GM21447 (cell line): ENCODE results near the gene C2orf69.

Experiments used
- ATAC-seq: cut with Tn5 transposase; IDR thresholded peaks from one replicate; pipeline ENCODE4 v1.9.1; 2021; ENCODE audit not compliant: unreplicated experiment

C2orf69 gene

GRCh38 chr2:199962203-199962602, 51.1 kb downstream of the C2orf69 start:
- no peak for ATAC-seq

GRCh38 chr2:199966405-199966804, 55.3 kb downstream of the C2orf69 start:
- ATAC-seq, result no peak

GRCh38 chr2:199966976-199967375, 55.9 kb downstream of the C2orf69 start:
- no peak for ATAC-seq

- no peak for ATAC-seq
Observed at GRCh38 chr2:199968126-199968525, 57.0 kb downstream of the C2orf69 start.

GRCh38 chr2:199972088-199972626, 61.1 kb downstream of the C2orf69 start:
- no peak for ATAC-seq

- ATAC-seq, result no peak
Observed at GRCh38 chr2:199973703-199974102, 62.6 kb downstream of the C2orf69 start.

- ATAC-seq, result no peak
Observed at GRCh38 chr2:199975273-199975895, 64.3 kb downstream of the C2orf69 start.
